H9 (cell line): ENCODE data around the gene SMAD7. TPM values are rescaled to one million over a fixed set of nuclear protein-coding genes. Genes with fewer than 3 reads are reported as not detected.

Source experiments
- DNase-seq: peaks from one replicate; pipeline ENCODE4 v3.0.0-alpha.2; 2017
- H2AFZ ChIP-seq: one replicate; pipeline ENCODE4 v1.6.1; 2013; ENCODE audit warnings: mild to moderate bottlenecking, low read length, control low read depth, moderate library complexity
- H2AK5ac ChIP-seq: 2 replicates; pipeline ENCODE4 v1.6.1; 2013; ENCODE audit warnings: low read length, control low read depth, mixed read lengths; ENCODE audit not compliant: insufficient read length
- H2BK120ac ChIP-seq: one replicate; pipeline ENCODE4 v1.6.1; 2013; ENCODE audit warnings: low read depth, mild to moderate bottlenecking, low read length, control low read depth, inconsistent platforms; ENCODE audit not compliant: poor library complexity, severe bottlenecking
- H2BK12ac ChIP-seq: 2 replicates; pipeline ENCODE4 v1.6.1; 2013; ENCODE audit warnings: low read length, control low read depth, mixed read lengths, low read depth; ENCODE audit not compliant: insufficient read length
- H2BK15ac ChIP-seq: 2 replicates; pipeline ENCODE4 v1.6.1; 2013; ENCODE audit warnings: low read depth, low read length, control low read depth
- H2BK20ac ChIP-seq: one replicate; pipeline ENCODE4 v1.6.1; 2013; ENCODE audit warnings: low read depth, mild to moderate bottlenecking, low read length, control low read depth, inconsistent platforms; ENCODE audit not compliant: poor library complexity, severe bottlenecking
- H2BK5ac ChIP-seq: 2 replicates; pipeline ENCODE4 v1.6.1; 2013; ENCODE audit warnings: low read length, control low read depth, mixed read lengths; ENCODE audit not compliant: insufficient read length
- H3K14ac ChIP-seq: 2 replicates; pipeline ENCODE4 v1.6.1; 2013; ENCODE audit warnings: low read length, control low read depth; ENCODE audit not compliant: insufficient read depth
- H3K18ac ChIP-seq: 2 replicates; pipeline ENCODE4 v1.6.1; 2013; ENCODE audit warnings: low read depth, mild to moderate bottlenecking, mixed read lengths, low read length, control low read depth; ENCODE audit not compliant: insufficient read length
- H3K23ac ChIP-seq: 2 replicates; pipeline ENCODE4 v1.6.1; 2013; ENCODE audit warnings: low read length, control low read depth, mixed read lengths, low read depth; ENCODE audit not compliant: insufficient read length
- H3K23me2 ChIP-seq: 2 replicates; pipeline ENCODE4 v1.6.1; 2013; ENCODE audit warnings: low read depth, mild to moderate bottlenecking, mixed read lengths, low read length, control low read depth; ENCODE audit not compliant: insufficient read length, poor library complexity, severe bottlenecking
- H3K27ac ChIP-seq: 2 replicates; pipeline ENCODE4 v1.5.1; 2013; ENCODE audit warnings: low read length, control low read depth, mixed read lengths, low read depth; ENCODE audit not compliant: insufficient read length
- H3K27me3 ChIP-seq: 2 replicates; pipeline ENCODE4 v1.6.1; 2013; ENCODE audit warnings: low read length, control low read depth, inconsistent platforms; ENCODE audit not compliant: insufficient read depth
- H3K4ac ChIP-seq: 2 replicates; pipeline ENCODE4 v1.6.1; 2013; ENCODE audit warnings: low read depth, mild to moderate bottlenecking, control low read depth, inconsistent platforms, low read length, moderate library complexity
- H3K4me1 ChIP-seq: 2 replicates; pipeline ENCODE4 v1.6.1; 2013; ENCODE audit warnings: low read length, control low read depth, inconsistent platforms; ENCODE audit not compliant: insufficient read depth
- H3K4me2 ChIP-seq: 2 replicates; pipeline ENCODE4 v1.6.1; 2013; ENCODE audit warnings: low read length, control low read depth, mixed read lengths; ENCODE audit not compliant: insufficient read length, insufficient read depth
- H3K56ac ChIP-seq: 2 replicates; pipeline ENCODE4 v1.6.1; 2013; ENCODE audit warnings: low read depth, mild to moderate bottlenecking, mixed read lengths, low read length, control low read depth; ENCODE audit not compliant: insufficient read length
- H3K79me1 ChIP-seq: 2 replicates; pipeline ENCODE4 v1.6.1; 2013; ENCODE audit warnings: low read depth, mild to moderate bottlenecking, moderate library complexity, low read length, control low read depth, inconsistent platforms; ENCODE audit not compliant: insufficient read depth, poor library complexity, severe bottlenecking
- H3K79me2 ChIP-seq: 2 replicates; pipeline ENCODE4 v1.6.1; 2013; ENCODE audit warnings: low read length, control low read depth, inconsistent platforms; ENCODE audit not compliant: insufficient read depth
- H3K9ac ChIP-seq: 2 replicates; pipeline ENCODE4 v1.6.1; 2013; ENCODE audit warnings: low read length, control low read depth, mixed read lengths; ENCODE audit not compliant: insufficient read length; ENCODE audit errors: extremely low read depth
- H3K9me3 ChIP-seq: one replicate; pipeline ENCODE4 v1.6.1; 2013; ENCODE audit warnings: low read depth, low read length, inconsistent platforms; ENCODE audit not compliant: control insufficient read depth
- H3T11ph ChIP-seq: one replicate; pipeline ENCODE4 v1.6.1; 2013; ENCODE audit warnings: mild to moderate bottlenecking, low read length, control low read depth, inconsistent platforms
- H4K20me1 ChIP-seq: one replicate; pipeline ENCODE4 v1.6.1; 2013; ENCODE audit not compliant: control insufficient read depth, insufficient read length, insufficient read depth
- H4K5ac ChIP-seq: 2 replicates; pipeline ENCODE4 v1.6.1; 2013; ENCODE audit warnings: low read depth, mild to moderate bottlenecking, mixed read lengths, low read length, control low read depth; ENCODE audit not compliant: insufficient read length
- H4K8ac ChIP-seq: replicated peaks from 2 replicates; pipeline ENCODE4 v1.6.1; 2013; ENCODE audit warnings: low read length, control low read depth, mixed read lengths, low read depth; ENCODE audit not compliant: insufficient read length
- H4K91ac ChIP-seq: 2 replicates; pipeline ENCODE4 v1.6.1; 2013; ENCODE audit warnings: low read depth, mild to moderate bottlenecking, moderate library complexity, mixed read lengths, low read length, control low read depth; ENCODE audit not compliant: insufficient read length
- H3K27ac Mint-ChIP-seq, 3 experiments: 2 replicates in 2 of 3; 3 replicates in 1 of 3; pipeline ENCODE4 v1.8.0; 2020 to 2021; ENCODE audit warnings: mixed read lengths in 3 of 3, mild to moderate bottlenecking in 1 of 3, moderate library complexity in 1 of 3
- H3K27me3 Mint-ChIP-seq: 2 replicates; pipeline ENCODE4 v1.8.0; 2021; ENCODE audit warnings: low read depth, mild to moderate bottlenecking, moderate library complexity, mixed read lengths
- H3K36me3 Mint-ChIP-seq, 3 experiments: 2 replicates in 2 of 3; 3 replicates in 1 of 3; pipeline ENCODE4 v1.8.0; 2020 to 2021; ENCODE audit warnings: low read depth in 3 of 3, mixed read lengths in 3 of 3; ENCODE audit not compliant: insufficient read depth in 1 of 3
- H3K4me1 Mint-ChIP-seq, 2 experiments: 2 replicates each; pipeline ENCODE4 v1.8.0; 2020; ENCODE audit warnings: mixed read lengths in 2 of 2
- H3K4me3 Mint-ChIP-seq, 2 experiments: 2 replicates in 1 of 2; 3 replicates in 1 of 2; pipeline ENCODE4 v1.8.0; 2020 to 2021; ENCODE audit warnings: mild to moderate bottlenecking in 2 of 2, mixed read lengths in 2 of 2, moderate library complexity in 1 of 2
- H3K9me3 Mint-ChIP-seq, 2 experiments: 2 replicates in 1 of 2; 3 replicates in 1 of 2; pipeline ENCODE4 v1.8.0; 2020; ENCODE audit warnings: mild to moderate bottlenecking in 2 of 2, mixed read lengths in 2 of 2, moderate library complexity in 1 of 2
- WGBS: extraction: QIAGEN DNeasy Blood & Tissue Kit; methylation state at CpG from one replicate; pipeline ENCODE4 v1.1.7; 2013; ENCODE audit warnings: missing lambda C conversion rate, low lambda C conversion rate, mixed read lengths; ENCODE audit not compliant: insufficient read length; ENCODE audit errors: extremely low coverage; 5-methylcytosine and 5-hydroxymethylcytosine counted together
- total RNA-seq: library from RNA; stranded (reverse); gene quantifications from 2 replicates; pipeline ENCODE4 v1.2.1, GENCODE V29; 2021
- TF ChIP-seq, protein P1 (sequence below): fragments of 200-600 bp; sonication (generic); conservative IDR thresholded peaks from 3 replicates; pipeline ENCODE4 v1.8.0; 2021; ENCODE audit warnings: antibody characterized with exemption, mild to moderate bottlenecking

SMAD7 gene
- total RNA-seq, 1 experiment from 2014 or later, result 27.7 TPM

GRCh38 chr18:48929941-48930713 lies 20.6 kb downstream of the SMAD7 start:
- Histone ChIP-seq H4K20me1 (no peaks in the 10 kb centered on the region), H3K56ac (no peak overlapping the region), H3K9me3 (no peaks in the 10 kb centered on the region), H3K4me1 (peaks cover 24% of the 10 kb centered on the region; the same call in 1 of the 2 replicates), H4K91ac (no peak overlapping the region), H3T11ph (no peak overlapping the region), H3K4ac (no peak overlapping the region), H3K79me1 (no peaks in the 10 kb centered on the region), H3K23ac (no peak overlapping the region), H2BK12ac (no peak overlapping the region), H2BK20ac (no peak overlapping the region), H3K14ac (0 out of 2 replicates have a peak overlapping the region, but pooled peaks have one; percentile 67), H3K79me2 (peaks cover 81% of the 10 kb centered on the region; the same call in 1 of the 2 replicates), H3K23me2 (no peaks in the 10 kb centered on the region), H2BK120ac (no peak overlapping the region), H3K18ac (peak overlapping the region; percentile 0), H4K8ac (no peak overlapping the region), H2BK5ac (no peak overlapping the region), H2AK5ac (no peak overlapping the region), H3K27ac (no peak overlapping the region), H3K27me3 (no peaks in the 10 kb centered on the region), H4K5ac (no peak overlapping the region), H2AFZ (no peak overlapping the region), H3K4me2 (no peak overlapping the region), H3K9ac (no peak overlapping the region), H2BK15ac (no peak overlapping the region)
- no peak for DNase-seq
- Mint-ChIP-seq H3K27me3 (no peaks in the 10 kb centered on the region), H3K27ac (peak overlapping the region; percentile 88 to 95 (median 90)), H3K4me3 (peak overlapping the region in 1 of 2 experiments; percentile 68; a peak in 3 of 5 replicates), H3K9me3 (no peaks in the 10 kb centered on the region), H3K4me1 (peaks cover 90 to 96% of the 10 kb centered on the region in 2 experiments), H3K36me3 (peaks cover 0 to 28% (median 14%) of the 10 kb centered on the region in 3 experiments; a peak in 5 of 7 replicates)
- WGBS, result no CpG with 5 or more reads among the region's 20 CpGs
- TF ChIP-seq, protein P1, sequence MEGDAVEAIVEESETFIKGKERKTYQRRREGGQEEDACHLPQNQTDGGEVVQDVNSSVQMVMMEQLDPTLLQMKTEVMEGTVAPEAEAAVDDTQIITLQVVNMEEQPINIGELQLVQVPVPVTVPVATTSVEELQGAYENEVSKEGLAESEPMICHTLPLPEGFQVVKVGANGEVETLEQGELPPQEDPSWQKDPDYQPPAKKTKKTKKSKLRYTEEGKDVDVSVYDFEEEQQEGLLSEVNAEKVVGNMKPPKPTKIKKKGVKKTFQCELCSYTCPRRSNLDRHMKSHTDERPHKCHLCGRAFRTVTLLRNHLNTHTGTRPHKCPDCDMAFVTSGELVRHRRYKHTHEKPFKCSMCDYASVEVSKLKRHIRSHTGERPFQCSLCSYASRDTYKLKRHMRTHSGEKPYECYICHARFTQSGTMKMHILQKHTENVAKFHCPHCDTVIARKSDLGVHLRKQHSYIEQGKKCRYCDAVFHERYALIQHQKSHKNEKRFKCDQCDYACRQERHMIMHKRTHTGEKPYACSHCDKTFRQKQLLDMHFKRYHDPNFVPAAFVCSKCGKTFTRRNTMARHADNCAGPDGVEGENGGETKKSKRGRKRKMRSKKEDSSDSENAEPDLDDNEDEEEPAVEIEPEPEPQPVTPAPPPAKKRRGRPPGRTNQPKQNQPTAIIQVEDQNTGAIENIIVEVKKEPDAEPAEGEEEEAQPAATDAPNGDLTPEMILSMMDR, result no peak
